H7 (cell line): ENCODE results near the gene TRAPPC5. TPM values are rescaled to one million over a fixed set of nuclear protein-coding genes. Genes with fewer than 3 reads are reported as not detected.

ENCODE experiments used
- DNase-seq: peaks from one replicate; pipeline ENCODE4 v3.0.0; 2012
- H3K27me3 ChIP-seq: 2 replicates; pipeline ENCODE4 v1.6.0; 2011; ENCODE audit warnings: mild to moderate bottlenecking, low read length; ENCODE audit not compliant: control insufficient read depth, insufficient read depth
- H3K36me3 ChIP-seq: replicated peaks from 2 replicates; pipeline ENCODE4 v1.5.1; 2011; ENCODE audit warnings: low read length; ENCODE audit not compliant: control insufficient read depth, insufficient read depth
- H3K4me3 ChIP-seq: 2 replicates; pipeline ENCODE4 v1.5.1; 2011; ENCODE audit warnings: low read depth, mild to moderate bottlenecking, control low read depth, low read length, moderate library complexity; ENCODE audit not compliant: insufficient read depth
- total RNA-seq: library from RNA; depleted of rRNA; stranded (reverse); fragments of >200 nt; shearing (Covaris generic); gene quantifications from 2 replicates; pipeline ENCODE4 v1.2.3, GENCODE V29; 2014; rRNA removed

The TRAPPC5 gene
- total RNA-seq, 1 experiment from 2014 or later: 137 TPM

GRCh38 chr19:7734220-7735203, 53.9 kb downstream of the TRAPPC5 start:
- H3K27me3 ChIP-seq: peaks cover 29% of the 10 kb centered on the region
- DNase-seq: no peak
- no peaks in the 10 kb centered on the region for H3K36me3 ChIP-seq
- no peak overlapping the region for H3K4me3 ChIP-seq

- H3K4me3 ChIP-seq: no peak overlapping the region
- H3K36me3 ChIP-seq: no peaks in the 10 kb centered on the region
- peaks cover 12% of the 10 kb centered on the region for H3K27me3 ChIP-seq
- no peak for DNase-seq
These were observed 55.5 kb downstream of the TRAPPC5 start for GRCh38 chr19:7736148-7736547.

GRCh38 chr19:7737215-7737614, 56.6 kb downstream of the TRAPPC5 start:
- no peak for DNase-seq
- Histone ChIP-seq H3K27me3 (peaks cover 3% of the 10 kb centered on the region; the same call in 1 of the 2 replicates), H3K36me3 (no peaks in the 10 kb centered on the region), H3K4me3 (no peak overlapping the region)

Other genes starting within 250 kb of the TRAPPC5 start
- gene PEX11G, start 191.8 kb upstream of the TRAPPC5 start, total RNA-seq: 2.4 and 3.5 TPM in 2 replicates
- 52.1 and 54.8 TPM in 2 replicates for gene ZNF358, start 164.7 kb upstream of the TRAPPC5 start, total RNA-seq
- 6.8 and 6.9 TPM in 2 replicates for gene MCOLN1, start 158.2 kb upstream of the TRAPPC5 start, total RNA-seq
- 87.4 and 114 TPM in 2 replicates for gene PNPLA6, start 145.1 kb upstream of the TRAPPC5 start, total RNA-seq
- 7.3 and 8.2 TPM in 2 replicates for gene CAMSAP3, start 85.0 kb upstream of the TRAPPC5 start, total RNA-seq
- 79.6 and 81.1 TPM in 2 replicates for gene XAB2, start 51.3 kb upstream of the TRAPPC5 start, total RNA-seq
- gene PET100, start 51.0 kb upstream of the TRAPPC5 start, total RNA-seq: 24.0 and 27.7 TPM in 2 replicates
- gene PCP2, start 47.1 kb upstream of the TRAPPC5 start, total RNA-seq: not detected in 2 replicates
- 17.3 and 25.9 TPM in 2 replicates for gene STXBP2, start 43.7 kb upstream of the TRAPPC5 start, total RNA-seq
- not detected in 2 replicates for gene RETN, start 11.8 kb upstream of the TRAPPC5 start, total RNA-seq
- gene MCEMP1, start 3.7 kb upstream of the TRAPPC5 start, total RNA-seq: not detected in 2 replicates
- not detected in 2 replicates for gene FCER2, start 21.3 kb downstream of the TRAPPC5 start, total RNA-seq
- not detected in 2 replicates for gene CLEC4G, start 51.3 kb downstream of the TRAPPC5 start, total RNA-seq
- gene CD209, start 66.7 kb downstream of the TRAPPC5 start, total RNA-seq: not detected in 2 replicates
- not detected in 2 replicates for gene CLEC4M, start 82.4 kb downstream of the TRAPPC5 start, total RNA-seq
- gene EVI5L, start 149.4 kb downstream of the TRAPPC5 start, total RNA-seq: 3.5 and 5.0 TPM in 2 replicates
- gene PRR36, start 193.6 kb downstream of the TRAPPC5 start, total RNA-seq: 0.14 and 0.22 TPM in 2 replicates
- 1.6 and 4.0 TPM in 2 replicates for gene LRRC8E, start 207.7 kb downstream of the TRAPPC5 start, total RNA-seq
- gene MAP2K7, start 223.0 kb downstream of the TRAPPC5 start, total RNA-seq: 21.1 and 24.3 TPM in 2 replicates
- 1.7 TPM in 1 of 2 replicates, not detected in the other for gene TGFBR3L, start 234.0 kb downstream of the TRAPPC5 start, total RNA-seq
- gene SNAPC2, start 239.5 kb downstream of the TRAPPC5 start, total RNA-seq: 25.5 and 25.9 TPM in 2 replicates
- 5.0 and 10.7 TPM in 2 replicates for gene CTXN1, start 245.3 kb downstream of the TRAPPC5 start, total RNA-seq